IPS-15b (cell line): Measurements from ENCODE around the gene FBRSL1.

ENCODE experiments used
- H3K27me3 ChIP-seq: one replicate; pipeline ENCODE4 v1.6.1; 2013; ENCODE audit warnings: low read length; ENCODE audit not compliant: control insufficient read depth, insufficient read depth
- H3K36me3 ChIP-seq: one replicate; pipeline ENCODE4 v1.6.1; 2013; ENCODE audit warnings: low read length; ENCODE audit not compliant: control insufficient read depth, insufficient read depth
- H3K4me1 ChIP-seq: one replicate; pipeline ENCODE4 v1.6.1; 2013; ENCODE audit warnings: mild to moderate bottlenecking, low read length; ENCODE audit not compliant: control insufficient read depth, insufficient read depth
- H3K4me3 ChIP-seq: one replicate; pipeline ENCODE4 v1.5.1; 2013; ENCODE audit warnings: low read depth, low read length
- H3K9ac ChIP-seq: one replicate; pipeline ENCODE4 v1.6.1; 2013; ENCODE audit warnings: low read depth, mild to moderate bottlenecking, low read length
- H3K9me3 ChIP-seq: one replicate; pipeline ENCODE4 v1.6.1; 2013; ENCODE audit warnings: mild to moderate bottlenecking, low read length; ENCODE audit not compliant: control insufficient read depth, insufficient read depth

Gene FBRSL1

DNA sequence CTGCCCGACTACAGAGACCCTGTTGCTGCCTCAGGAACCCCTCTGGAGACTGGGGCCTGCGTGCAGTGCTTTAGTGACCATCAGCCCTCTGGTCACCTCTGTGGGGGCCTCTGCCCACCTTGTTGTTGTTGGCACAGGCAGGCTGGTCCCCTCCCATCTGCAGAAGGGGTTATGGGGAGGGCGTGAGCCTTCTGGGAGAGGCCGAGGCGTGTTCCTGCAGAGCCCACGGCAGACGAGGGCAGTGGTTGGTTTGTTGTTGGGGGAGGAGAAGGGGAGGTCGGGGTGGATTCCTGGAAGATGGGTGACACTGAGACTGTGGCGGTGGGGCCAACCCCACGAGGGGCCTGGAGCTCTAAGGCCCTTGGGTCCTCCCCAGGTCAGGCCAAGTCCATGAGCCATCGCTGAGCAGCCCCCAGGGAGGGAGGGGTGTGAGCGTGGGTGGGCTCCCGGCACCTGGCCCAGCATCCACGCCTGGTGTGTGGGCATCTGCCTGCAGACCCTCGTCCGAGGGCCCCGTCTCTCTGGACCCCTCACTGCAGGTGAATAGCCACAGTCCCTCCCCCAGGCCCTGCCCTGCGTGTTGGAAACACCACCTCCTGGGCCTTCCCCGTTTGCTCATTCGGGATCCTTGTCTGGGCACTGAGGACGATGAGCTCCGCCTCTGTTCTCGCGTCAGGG lies 23.6 kb downstream of the FBRSL1 start:
- H3K9me3 ChIP-seq, result peaks cover 4% of the 10 kb centered on the region
- no peak overlapping the region for H3K4me3 ChIP-seq
- H3K4me1 ChIP-seq, result no peaks in the 10 kb centered on the region
- peaks cover 4% of the 10 kb centered on the region for H3K27me3 ChIP-seq
- H3K36me3 ChIP-seq, result peaks cover 14% of the 10 kb centered on the region
- H3K9ac ChIP-seq, result no peak overlapping the region

DNA sequence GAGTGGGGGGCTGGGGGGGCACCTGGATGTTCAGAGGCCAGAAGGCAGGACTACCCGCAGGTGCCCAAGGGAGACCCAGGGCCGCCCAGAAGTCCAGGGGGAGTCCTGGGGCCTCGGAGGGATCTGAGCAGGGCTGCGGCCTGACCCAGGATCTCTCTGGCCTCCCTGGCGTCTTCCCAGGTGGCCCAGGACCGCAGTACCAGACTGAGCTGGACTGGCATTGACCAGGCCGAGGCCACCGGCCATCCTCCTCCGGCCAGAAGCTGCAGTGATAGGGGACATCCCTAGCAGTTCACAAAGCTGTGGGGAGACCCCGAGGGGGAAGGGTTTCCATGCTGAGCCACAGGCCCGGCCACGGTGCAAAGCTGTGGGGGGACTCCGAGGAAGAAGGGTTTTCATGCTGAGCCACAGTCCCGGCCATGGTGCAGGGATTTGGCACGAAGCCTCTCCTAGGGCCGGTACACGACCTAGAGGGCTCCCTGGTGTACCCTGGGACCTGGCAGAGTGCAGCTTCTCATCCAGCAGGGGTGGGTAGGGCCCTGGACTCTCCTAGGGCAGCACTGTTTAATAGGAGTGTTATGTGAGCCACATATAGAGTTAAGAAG lies 24.4 kb downstream of the FBRSL1 start:
- Histone ChIP-seq H3K4me1 (no peaks in the 10 kb centered on the region), H3K27me3 (peaks cover 4% of the 10 kb centered on the region), H3K36me3 (peaks cover 10% of the 10 kb centered on the region), H3K9me3 (peaks cover 4% of the 10 kb centered on the region), H3K4me3 (no peak overlapping the region), H3K9ac (no peak overlapping the region)

DNA sequence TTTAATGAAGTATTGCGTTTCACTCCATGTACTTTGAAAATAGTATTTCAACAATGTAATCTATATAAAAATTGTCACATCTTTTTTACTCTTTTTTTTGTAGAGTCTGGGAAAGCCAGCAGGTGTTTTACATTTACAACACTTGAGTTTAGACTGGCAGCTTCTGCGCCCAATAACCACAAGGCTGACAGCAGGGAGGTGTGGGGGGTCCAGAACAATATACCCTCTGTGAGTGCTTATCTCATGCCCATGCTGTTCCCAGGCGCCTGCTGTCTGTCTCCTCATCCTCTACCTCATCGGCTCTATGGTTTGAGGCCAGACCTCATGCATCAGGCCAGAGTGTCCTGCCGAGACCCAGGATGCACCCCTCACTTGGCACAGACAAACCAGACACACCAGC lies 24.9 kb downstream of the FBRSL1 start:
- H3K9me3 ChIP-seq, result peaks cover 4% of the 10 kb centered on the region
- H3K4me3 ChIP-seq, result no peak overlapping the region
- H3K4me1 ChIP-seq, result no peaks in the 10 kb centered on the region
- peaks cover 10% of the 10 kb centered on the region for H3K36me3 ChIP-seq
- no peak overlapping the region for H3K9ac ChIP-seq
- peaks cover 4% of the 10 kb centered on the region for H3K27me3 ChIP-seq

DNA sequence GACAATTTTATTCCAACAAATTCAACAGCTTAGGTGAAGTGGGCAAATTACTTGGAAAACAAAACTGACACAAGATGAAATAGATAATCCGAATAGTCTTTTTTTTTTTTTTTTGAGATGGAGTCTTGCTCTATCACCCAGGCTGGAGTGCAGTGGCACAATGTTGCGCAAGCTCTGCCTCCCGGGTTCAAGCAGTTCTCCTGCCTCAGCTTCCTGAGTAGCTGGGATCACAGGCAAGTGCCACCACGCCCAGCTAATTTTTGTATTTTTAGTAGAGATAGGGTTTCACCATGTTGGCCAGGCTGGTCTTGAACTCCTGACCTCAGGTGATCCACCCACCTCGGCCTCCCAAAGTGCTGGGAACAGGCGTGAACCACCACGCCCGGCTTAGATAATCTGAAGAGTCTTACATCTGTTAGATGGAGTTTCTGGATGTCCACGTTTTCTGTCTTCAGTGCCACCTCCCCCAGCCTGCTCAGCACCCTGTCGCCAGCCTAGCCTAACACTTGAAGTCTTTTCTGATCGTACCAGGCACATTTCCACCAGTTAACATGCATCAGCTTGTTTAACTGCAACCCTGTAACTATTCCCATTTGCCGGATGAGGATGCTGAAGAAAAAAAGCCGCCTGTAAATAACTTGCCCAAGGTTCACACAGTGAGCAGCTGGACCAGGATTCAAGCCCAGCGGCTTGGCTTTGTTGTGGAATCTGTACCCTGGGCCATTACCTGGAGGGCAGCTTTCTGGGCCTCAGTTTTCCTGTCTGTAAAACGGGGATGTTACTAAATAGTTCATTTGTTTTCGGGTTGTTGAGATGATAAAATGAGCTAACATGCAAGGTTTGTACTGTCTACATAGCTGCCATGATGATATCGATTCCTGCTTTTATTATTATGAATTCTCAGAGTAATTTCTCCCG lies 26.4 kb downstream of the FBRSL1 start:
- peaks cover 4% of the 10 kb centered on the region for H3K9me3 ChIP-seq
- H3K36me3 ChIP-seq, result peaks cover 3% of the 10 kb centered on the region
- H3K4me3 ChIP-seq, result no peak overlapping the region
- no peaks in the 10 kb centered on the region for H3K4me1 ChIP-seq
- no peak overlapping the region for H3K9ac ChIP-seq
- H3K27me3 ChIP-seq, result peaks cover 4% of the 10 kb centered on the region

DNA sequence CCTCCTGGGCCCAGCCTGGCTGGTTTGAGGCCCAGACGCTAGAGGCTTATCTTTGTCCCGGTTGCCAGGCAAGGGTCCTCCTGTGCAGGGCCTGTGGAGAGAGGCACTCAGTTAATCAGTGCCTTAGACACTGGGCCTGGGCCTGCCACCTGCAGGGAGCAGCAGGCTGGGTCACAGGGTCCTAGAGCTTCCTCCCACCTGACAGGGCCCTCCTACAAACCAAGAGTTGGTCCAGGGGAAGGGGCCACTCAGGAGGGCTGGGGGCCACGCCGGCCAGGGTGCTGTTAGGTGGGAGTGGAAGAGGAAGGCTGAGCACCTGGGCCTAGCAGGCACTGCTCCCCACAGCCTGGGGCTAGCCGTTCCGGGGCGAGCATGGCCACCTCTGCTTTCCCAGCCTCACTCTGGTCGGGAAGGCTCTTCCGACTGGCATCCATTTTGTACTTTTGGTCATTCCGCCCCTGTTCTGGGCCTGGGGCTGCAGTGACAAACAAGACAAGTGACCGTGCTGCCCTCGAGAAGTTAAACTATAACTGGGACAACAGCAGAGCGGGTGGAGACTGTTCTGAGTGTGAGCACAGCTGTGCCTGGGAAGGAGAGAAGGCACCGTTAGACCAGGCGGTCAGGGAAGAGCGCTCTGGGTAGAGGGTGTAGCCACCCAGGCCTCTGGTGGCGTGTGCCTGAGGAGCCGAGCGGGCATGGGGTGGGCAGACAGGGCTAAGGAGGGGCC lies 27.2 kb downstream of the FBRSL1 start:
- H3K4me1 ChIP-seq, result no peaks in the 10 kb centered on the region
- no peak overlapping the region for H3K9ac ChIP-seq
- peaks cover 4% of the 10 kb centered on the region for H3K27me3 ChIP-seq
- peaks cover 4% of the 10 kb centered on the region for H3K9me3 ChIP-seq
- no peak overlapping the region for H3K4me3 ChIP-seq
- H3K36me3 ChIP-seq, result peaks cover 3% of the 10 kb centered on the region

DNA sequence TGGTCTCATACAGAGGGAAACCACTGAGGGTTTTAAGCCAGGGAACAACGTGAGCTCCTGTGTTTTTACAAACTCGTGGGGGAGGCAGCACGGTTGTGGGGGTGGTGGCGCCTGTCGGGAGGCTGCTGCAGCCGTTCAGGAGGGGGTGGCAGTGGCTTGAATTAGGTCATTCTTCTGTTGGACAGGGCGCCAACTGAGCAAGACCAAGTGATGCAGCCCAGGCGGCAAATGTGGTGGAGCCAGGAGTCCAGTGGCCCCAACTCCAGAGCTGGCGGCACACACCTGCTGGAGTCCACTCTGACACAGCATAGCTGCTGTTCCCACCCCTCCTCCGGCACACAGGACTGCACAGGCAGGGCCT lies 27.8 kb downstream of the FBRSL1 start:
- Histone ChIP-seq H3K36me3 (peaks cover 3% of the 10 kb centered on the region), H3K4me3 (no peak overlapping the region), H3K4me1 (no peaks in the 10 kb centered on the region), H3K9me3 (peaks cover 4% of the 10 kb centered on the region), H3K27me3 (peaks cover 4% of the 10 kb centered on the region), H3K9ac (no peak overlapping the region)

DNA sequence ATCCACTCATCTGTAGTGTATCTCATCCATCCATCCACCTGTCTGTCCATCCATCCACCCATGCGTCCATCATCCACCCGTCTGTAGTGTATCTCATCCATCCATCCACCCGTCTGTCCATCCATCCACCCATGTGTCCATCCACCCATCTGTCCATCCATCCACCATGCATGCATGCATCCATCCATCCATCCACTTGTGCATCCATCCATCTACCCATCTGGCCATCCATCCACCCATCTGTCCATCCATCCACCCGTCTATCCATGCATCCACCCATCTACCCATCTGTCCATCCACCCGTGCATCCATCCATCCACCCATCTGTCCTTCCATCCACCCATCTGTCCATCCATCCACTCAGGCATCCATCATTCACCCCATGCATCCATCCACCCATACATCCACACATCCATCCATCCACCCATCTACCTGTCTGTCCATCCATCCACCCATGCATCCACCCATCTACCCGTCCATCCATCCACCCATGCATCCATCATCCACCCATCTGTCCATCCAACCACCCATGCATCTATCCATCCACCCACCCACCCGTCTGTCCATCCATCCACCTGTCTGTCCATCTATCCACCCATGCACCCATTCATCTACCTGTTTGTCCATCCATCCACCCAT lies 28.5 kb downstream of the FBRSL1 start:
- Histone ChIP-seq H3K9me3 (peaks cover 4% of the 10 kb centered on the region), H3K4me3 (no peak overlapping the region), H3K27me3 (peaks cover 4% of the 10 kb centered on the region), H3K36me3 (peaks cover 3% of the 10 kb centered on the region), H3K9ac (no peak overlapping the region), H3K4me1 (no peaks in the 10 kb centered on the region)

DNA sequence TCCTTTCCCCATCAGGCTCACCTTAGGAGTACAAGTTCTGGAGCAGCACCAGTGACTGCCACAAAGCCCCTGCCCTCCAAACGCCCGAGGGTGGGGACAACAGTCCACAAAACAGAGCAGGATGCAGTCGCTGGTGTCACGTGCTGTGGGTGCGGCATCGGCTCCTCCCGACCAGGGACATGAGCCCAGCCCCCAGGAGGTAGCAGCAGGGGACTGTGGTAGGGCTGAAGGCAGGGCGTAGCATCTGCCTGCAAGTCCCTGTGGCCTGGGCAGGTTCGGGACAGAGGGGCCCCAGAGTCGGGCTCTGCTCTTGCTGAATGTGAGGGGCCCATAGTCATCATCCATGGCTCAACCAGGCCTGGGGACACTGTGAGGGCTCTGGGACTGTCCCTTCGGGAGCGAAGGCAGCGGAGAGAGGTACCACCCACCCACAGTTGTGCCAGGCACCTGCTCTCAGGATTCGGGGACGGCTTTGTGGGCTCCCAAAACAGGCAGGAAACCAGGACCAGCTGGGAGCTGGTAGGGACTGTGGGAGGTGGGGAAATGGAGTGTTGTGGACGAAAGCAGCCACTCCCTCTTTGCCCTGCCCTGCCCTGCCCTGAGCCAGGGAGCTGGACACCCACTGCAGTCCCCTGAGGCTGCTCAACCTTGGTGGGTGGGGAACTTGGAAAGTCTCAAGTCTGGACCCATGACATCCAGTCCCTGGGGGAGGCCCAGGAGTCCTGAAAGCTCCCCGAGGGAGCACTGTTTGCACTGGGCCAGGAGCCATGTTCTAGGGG lies 30.7 kb downstream of the FBRSL1 start:
- Histone ChIP-seq H3K9ac (no peak overlapping the region), H3K4me3 (no peak overlapping the region), H3K9me3 (peaks cover 4% of the 10 kb centered on the region), H3K4me1 (no peaks in the 10 kb centered on the region), H3K27me3 (peaks cover 4% of the 10 kb centered on the region), H3K36me3 (peaks cover 3% of the 10 kb centered on the region)

DNA sequence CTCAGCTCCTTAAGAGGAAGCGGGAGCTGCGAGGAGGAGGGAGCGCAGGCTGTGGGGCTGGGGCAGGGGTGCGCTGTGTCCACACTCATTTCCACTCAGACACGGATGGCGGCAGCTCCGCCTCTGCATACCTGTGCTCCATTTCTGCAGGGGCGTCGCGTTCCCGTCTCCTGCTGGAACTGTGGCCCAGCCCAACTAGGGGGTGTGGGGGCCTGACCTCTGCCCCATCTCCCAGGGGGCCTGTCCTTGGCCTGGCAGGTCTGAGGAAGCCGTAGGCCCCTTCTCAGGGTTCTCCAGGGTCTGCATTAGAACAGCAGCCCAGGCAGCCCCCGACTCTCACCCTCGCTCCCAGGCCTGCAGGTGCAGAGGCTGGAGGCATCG lies 31.2 kb downstream of the FBRSL1 start:
- Histone ChIP-seq H3K9ac (no peak overlapping the region), H3K4me1 (no peaks in the 10 kb centered on the region), H3K9me3 (peaks cover 4% of the 10 kb centered on the region), H3K27me3 (peaks cover 4% of the 10 kb centered on the region), H3K4me3 (no peak overlapping the region), H3K36me3 (peaks cover 3% of the 10 kb centered on the region)

- H3K9ac ChIP-seq, result no peak overlapping the region
- no peaks in the 10 kb centered on the region for H3K4me1 ChIP-seq
- peaks cover 4% of the 10 kb centered on the region for H3K27me3 ChIP-seq
- no peak overlapping the region for H3K4me3 ChIP-seq
- peaks cover 3% of the 10 kb centered on the region for H3K36me3 ChIP-seq
- H3K9me3 ChIP-seq, result peaks cover 4% of the 10 kb centered on the region
Observed at GRCh38 chr12:132521712-132522292, 31.9 kb downstream of the FBRSL1 start.
